GM12873 (cell line): ENCODE measurements around the gene GRID1.

Source experiments
- TF ChIP-seq, protein P1 (sequence below): IDR thresholded peaks from 2 replicates; pipeline ENCODE4 v1.5.1; 2012; ENCODE audit warnings: low read depth, mild to moderate bottlenecking, moderate library complexity, low read length, control low read depth; ENCODE audit not compliant: insufficient read depth; ENCODE audit errors: missing control alignments

GRID1 gene

DNA sequence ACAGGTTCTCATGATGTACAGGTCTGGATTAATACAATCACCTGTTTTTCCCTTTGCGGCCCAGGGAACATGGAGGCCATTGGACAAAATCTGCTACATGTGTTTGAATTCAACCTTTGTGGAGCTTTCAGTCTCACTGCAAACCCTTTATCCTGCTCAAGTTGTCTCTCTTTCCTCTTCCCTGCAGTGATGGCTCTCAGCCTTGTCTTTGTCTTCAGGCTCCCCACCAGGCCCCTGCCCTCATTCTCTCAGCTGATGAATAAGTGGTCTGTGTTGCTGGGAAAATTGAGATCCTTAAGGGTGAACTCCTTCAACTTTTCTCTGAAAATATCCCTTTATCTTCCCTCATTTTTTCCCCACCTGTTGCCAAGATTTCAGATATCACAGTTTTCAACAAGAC, 791.2 kb downstream of the GRID1 start:
- TF ChIP-seq, protein P1, sequence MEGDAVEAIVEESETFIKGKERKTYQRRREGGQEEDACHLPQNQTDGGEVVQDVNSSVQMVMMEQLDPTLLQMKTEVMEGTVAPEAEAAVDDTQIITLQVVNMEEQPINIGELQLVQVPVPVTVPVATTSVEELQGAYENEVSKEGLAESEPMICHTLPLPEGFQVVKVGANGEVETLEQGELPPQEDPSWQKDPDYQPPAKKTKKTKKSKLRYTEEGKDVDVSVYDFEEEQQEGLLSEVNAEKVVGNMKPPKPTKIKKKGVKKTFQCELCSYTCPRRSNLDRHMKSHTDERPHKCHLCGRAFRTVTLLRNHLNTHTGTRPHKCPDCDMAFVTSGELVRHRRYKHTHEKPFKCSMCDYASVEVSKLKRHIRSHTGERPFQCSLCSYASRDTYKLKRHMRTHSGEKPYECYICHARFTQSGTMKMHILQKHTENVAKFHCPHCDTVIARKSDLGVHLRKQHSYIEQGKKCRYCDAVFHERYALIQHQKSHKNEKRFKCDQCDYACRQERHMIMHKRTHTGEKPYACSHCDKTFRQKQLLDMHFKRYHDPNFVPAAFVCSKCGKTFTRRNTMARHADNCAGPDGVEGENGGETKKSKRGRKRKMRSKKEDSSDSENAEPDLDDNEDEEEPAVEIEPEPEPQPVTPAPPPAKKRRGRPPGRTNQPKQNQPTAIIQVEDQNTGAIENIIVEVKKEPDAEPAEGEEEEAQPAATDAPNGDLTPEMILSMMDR = no peak

GRCh38 chr10:85570871-85571270, 795.7 kb downstream of the GRID1 start:
- TF ChIP-seq, protein P1 = no peak

GRCh38 chr10:85565381-85565780, 801.2 kb downstream of the GRID1 start:
- TF ChIP-seq, protein P1 = no peak

DNA sequence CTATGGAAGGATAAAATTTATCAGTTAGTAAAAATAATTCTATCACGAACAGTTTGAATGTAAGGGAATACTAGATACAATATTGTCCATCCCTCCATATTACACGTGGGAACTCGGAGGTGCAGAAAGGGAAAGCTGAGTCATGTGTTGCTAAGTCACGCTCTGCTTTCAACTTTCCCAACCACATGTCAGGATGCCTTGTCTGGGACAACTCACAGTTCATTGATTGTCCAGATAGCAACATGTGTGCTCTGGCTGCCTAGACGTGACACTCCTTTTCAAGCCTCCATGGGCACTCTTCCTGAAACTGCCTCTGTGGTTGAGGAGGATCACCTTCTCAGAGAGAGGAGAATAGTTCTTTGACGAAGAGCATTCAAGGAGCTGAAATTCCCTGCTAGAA, 808.1 kb downstream of the GRID1 start:
- TF ChIP-seq, protein P1 = no peak

- TF ChIP-seq, protein P1 = no peak
These were observed 808.9 kb downstream of the GRID1 start for GRCh38 chr10:85557706-85558105.

DNA sequence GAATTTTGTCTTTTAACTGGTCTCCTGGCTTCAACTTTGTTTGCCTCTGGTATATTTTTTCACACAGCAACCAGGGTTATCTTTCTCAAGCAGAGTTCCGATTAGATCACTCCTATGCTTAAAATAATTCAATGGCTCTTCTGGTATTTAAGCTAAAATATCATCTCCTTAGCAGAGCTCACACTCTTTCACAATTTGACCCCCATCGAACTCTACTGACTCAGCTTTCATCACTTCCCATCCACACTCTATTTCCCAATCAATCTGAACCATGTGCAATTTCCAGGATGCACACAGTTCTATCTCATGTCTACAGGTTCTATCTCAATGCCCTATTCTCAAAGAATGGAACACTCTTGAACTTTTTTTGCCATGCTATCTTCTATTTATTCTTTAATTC, 809.5 kb downstream of the GRID1 start:
- TF ChIP-seq, protein P1 = no peak
